Nephron (organoid): ENCODE data around the gene SLC6A6.

Experiments
- H3K27ac Mint-ChIP-seq, 3 experiments: 2 replicates each; pipeline ENCODE4 v1.8.0; 2020; ENCODE audit warnings: mixed read lengths in 3 of 3, mild to moderate bottlenecking in 2 of 3, moderate library complexity in 1 of 3
- H3K27me3 Mint-ChIP-seq: 2 replicates; pipeline ENCODE4 v1.8.0; 2021; ENCODE audit warnings: low read depth, mild to moderate bottlenecking, moderate library complexity, mixed read lengths
- H3K36me3 Mint-ChIP-seq: 2 replicates; pipeline ENCODE4 v1.8.0; 2020; ENCODE audit warnings: low read depth, mixed read lengths
- H3K4me1 Mint-ChIP-seq: 2 replicates; pipeline ENCODE4 v1.8.0; 2020; ENCODE audit warnings: mixed read lengths
- H3K4me3 Mint-ChIP-seq, 3 experiments: 2 replicates each; pipeline ENCODE4 v1.8.0; 2020; ENCODE audit warnings: mild to moderate bottlenecking in 3 of 3, mixed read lengths in 3 of 3, moderate library complexity in 2 of 3
- H3K9me3 Mint-ChIP-seq: 2 replicates; pipeline ENCODE4 v1.8.0; 2020; ENCODE audit warnings: mixed read lengths
- TF ChIP-seq, protein P1 (sequence below), 3 experiments: fragments of 200-600 bp; sonication (generic); IDR thresholded peaks; one replicate each; pipeline ENCODE4 v1.5.0; 2021; ENCODE audit warnings: antibody characterized with exemption in 3 of 3; ENCODE audit not compliant: unreplicated experiment in 3 of 3

Gene SLC6A6

DNA sequence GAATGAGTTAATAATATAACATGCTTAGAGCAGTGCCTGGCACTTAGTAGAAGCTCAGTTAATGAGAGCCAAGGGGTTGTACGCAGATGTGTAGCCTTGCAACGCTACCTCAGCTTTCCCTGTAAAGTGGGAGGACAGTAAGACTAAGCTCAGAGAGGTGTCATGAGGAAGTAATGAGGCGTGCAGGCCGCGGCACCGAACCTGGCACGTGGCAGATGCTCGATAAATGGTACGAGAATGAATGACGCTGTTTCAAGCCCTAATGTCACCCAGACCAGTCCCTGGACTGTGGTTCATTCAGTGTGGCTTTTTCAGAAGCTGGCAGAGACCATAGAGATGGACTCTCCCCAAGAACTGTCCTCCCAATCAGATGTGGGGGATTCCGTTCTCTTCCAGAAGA lies 116.5 kb downstream of the SLC6A6 start:
- Mint-ChIP-seq H3K4me3 (no peak overlapping the region), H3K9me3 (no peaks in the 10 kb centered on the region), H3K36me3 (no peaks in the 10 kb centered on the region), H3K27me3 (peaks cover 8% of the 10 kb centered on the region), H3K4me1 (peaks cover 20% of the 10 kb centered on the region), H3K27ac (no peak overlapping the region)
- TF ChIP-seq, protein P1, sequence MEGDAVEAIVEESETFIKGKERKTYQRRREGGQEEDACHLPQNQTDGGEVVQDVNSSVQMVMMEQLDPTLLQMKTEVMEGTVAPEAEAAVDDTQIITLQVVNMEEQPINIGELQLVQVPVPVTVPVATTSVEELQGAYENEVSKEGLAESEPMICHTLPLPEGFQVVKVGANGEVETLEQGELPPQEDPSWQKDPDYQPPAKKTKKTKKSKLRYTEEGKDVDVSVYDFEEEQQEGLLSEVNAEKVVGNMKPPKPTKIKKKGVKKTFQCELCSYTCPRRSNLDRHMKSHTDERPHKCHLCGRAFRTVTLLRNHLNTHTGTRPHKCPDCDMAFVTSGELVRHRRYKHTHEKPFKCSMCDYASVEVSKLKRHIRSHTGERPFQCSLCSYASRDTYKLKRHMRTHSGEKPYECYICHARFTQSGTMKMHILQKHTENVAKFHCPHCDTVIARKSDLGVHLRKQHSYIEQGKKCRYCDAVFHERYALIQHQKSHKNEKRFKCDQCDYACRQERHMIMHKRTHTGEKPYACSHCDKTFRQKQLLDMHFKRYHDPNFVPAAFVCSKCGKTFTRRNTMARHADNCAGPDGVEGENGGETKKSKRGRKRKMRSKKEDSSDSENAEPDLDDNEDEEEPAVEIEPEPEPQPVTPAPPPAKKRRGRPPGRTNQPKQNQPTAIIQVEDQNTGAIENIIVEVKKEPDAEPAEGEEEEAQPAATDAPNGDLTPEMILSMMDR (IDR thresholded peaks at IDR 0.05; ENCODE audit: unreplicated experiment in 3 of 3): no peak

DNA sequence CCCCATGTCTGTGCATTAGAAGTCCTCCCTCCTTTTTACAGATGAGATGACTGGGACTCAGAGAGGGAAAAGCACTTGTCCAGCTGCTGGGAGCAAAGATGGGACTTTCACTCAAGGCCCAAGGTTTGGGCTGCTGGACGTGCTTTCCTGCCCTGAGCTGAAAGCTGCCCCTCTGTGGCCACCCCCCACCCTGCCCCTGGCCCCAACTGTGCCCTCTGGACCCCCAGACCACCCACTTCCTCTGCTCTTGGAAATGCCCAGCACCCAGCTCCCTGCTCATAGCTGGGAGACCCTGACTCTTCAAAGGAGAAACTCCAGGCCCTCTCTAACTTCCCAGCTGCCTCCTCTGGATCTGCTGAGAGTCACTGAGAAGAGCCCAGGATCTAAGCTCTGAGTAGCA lies 117.0 kb downstream of the SLC6A6 start:
- no peaks in the 10 kb centered on the region for H3K36me3 Mint-ChIP-seq
- peaks cover 8% of the 10 kb centered on the region for H3K27me3 Mint-ChIP-seq
- H3K4me3 Mint-ChIP-seq: no peak overlapping the region
- no peak overlapping the region for H3K27ac Mint-ChIP-seq
- no peaks in the 10 kb centered on the region for H3K9me3 Mint-ChIP-seq
- peaks cover 25% of the 10 kb centered on the region for H3K4me1 Mint-ChIP-seq
- TF ChIP-seq, protein P1 (IDR thresholded peaks at IDR 0.05; ENCODE audit: unreplicated experiment in 3 of 3): no peak

DNA sequence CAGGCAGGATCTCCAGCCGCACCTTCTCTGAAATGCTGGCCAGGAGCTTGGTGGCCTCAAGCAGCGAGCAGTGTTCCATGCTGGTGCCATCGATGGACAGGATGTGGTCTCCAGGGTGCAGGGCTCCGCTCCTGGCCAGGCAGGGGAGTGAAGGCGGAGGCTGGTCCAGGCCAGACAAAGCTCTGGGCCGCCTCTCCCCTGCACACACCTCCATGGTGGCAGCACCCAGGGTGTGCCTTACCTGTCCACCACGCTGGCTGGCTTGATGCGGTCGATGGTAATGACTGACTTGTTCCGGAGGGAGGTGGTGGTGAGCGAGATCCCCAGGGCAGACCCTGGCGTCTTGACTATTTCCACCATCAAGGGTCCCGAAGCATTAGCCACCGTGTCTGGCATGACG lies 117.7 kb downstream of the SLC6A6 start:
- TF ChIP-seq, protein P1 (IDR thresholded peaks at IDR 0.05; ENCODE audit: unreplicated experiment in 3 of 3): no peak
- H3K4me1 Mint-ChIP-seq: peaks cover 31% of the 10 kb centered on the region
- H3K27me3 Mint-ChIP-seq: peaks cover 8% of the 10 kb centered on the region
- H3K4me3 Mint-ChIP-seq: peak overlapping the region in 2 of 3 experiments; percentile 5 to 23
- no peaks in the 10 kb centered on the region for H3K9me3 Mint-ChIP-seq
- no peaks in the 10 kb centered on the region for H3K36me3 Mint-ChIP-seq
- H3K27ac Mint-ChIP-seq: no peak overlapping the region

DNA sequence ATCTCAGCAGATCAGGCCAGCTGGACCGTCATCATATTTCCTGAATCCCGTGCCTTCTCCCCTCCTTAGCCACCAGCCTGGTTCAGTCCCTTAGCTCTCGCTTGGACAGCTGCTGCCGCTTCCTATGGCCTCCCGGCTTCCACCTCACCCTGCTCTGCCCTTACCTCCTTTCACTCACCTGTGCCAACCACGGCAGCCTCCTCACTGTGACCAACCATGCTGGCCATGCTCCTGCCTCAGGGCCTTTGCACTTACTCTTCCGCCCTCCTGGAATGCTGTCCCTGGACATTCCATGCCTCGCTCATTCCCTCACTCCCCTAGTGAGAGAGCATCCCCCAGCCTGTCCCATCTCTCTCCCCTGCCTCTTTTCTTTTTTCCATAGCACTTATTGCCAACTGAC lies 118.6 kb downstream of the SLC6A6 start:
- TF ChIP-seq, protein P1 (IDR thresholded peaks at IDR 0.05; ENCODE audit: unreplicated experiment in 3 of 3): no peak
- Mint-ChIP-seq H3K36me3 (no peaks in the 10 kb centered on the region), H3K9me3 (no peaks in the 10 kb centered on the region), H3K27ac (peak overlapping the region in 1 of 3 experiments; percentile 3), H3K4me1 (peaks cover 34% of the 10 kb centered on the region), H3K4me3 (peak overlapping the region in 2 of 3 experiments; percentile 23 to 32), H3K27me3 (peaks cover 8% of the 10 kb centered on the region)

DNA sequence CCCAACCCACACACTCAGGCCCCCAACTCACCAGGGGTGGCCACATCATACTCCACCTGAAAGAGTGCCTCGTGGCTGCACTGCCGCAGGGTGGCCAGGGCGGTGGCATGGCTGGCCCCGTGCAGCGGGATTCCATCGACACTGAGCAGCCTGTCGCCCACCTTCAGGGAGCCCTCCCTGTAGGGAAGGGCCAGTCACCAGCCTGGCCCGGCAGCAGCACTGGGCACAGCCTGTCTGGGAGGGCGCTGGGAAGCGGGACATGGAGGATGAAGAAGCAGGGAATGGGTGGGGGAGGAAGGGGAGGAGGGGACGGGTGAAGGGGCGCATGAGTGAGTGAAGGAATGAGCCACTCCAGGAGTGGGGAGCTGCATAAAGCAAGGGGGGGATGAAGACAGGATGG lies 119.2 kb downstream of the SLC6A6 start:
- H3K4me1 Mint-ChIP-seq: peaks cover 40% of the 10 kb centered on the region
- H3K27ac Mint-ChIP-seq: no peak overlapping the region
- TF ChIP-seq, protein P1 (IDR thresholded peaks at IDR 0.05; ENCODE audit: unreplicated experiment in 3 of 3): no peak
- no peaks in the 10 kb centered on the region for H3K36me3 Mint-ChIP-seq
- no peaks in the 10 kb centered on the region for H3K9me3 Mint-ChIP-seq
- peaks cover 8% of the 10 kb centered on the region for H3K27me3 Mint-ChIP-seq
- H3K4me3 Mint-ChIP-seq: peak overlapping the region in 1 of 3 experiments; percentile 23

DNA sequence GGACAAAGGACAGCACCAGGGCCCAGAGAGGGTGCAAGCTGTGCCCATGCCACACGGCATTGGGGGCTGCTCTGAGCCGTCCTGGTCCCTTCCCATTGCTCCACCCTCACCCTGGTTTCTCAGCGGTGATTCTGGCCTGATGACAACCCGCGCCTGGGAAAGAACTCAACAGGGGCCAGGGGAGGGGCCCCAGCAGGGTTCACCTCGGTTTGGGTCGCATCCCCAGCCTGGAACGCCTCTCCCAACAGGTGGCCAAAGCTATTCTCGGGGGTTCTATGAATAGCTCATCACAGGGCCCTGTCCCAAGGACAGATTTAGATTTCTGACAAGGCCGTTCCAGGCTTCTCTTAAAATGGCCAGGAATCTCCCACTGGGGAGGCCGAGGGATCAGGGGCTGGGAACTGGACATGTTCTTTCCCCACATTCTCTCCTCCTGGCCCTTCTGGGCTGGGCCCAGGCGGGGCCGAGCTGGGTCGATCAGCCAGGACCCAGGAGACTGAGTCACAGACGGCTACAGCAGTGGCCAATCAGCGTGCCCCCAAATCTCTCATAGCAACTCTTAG lies 119.8 kb downstream of the SLC6A6 start:
- peaks cover 42% of the 10 kb centered on the region for H3K4me1 Mint-ChIP-seq
- peak overlapping the region in 2 of 3 experiments; percentile 50 to 66 for H3K4me3 Mint-ChIP-seq
- TF ChIP-seq, protein P1 (IDR thresholded peaks at IDR 0.05; ENCODE audit: unreplicated experiment in 3 of 3): no peak
- peaks cover 8% of the 10 kb centered on the region for H3K27me3 Mint-ChIP-seq
- H3K27ac Mint-ChIP-seq: no peak overlapping the region
- H3K36me3 Mint-ChIP-seq: no peaks in the 10 kb centered on the region
- H3K9me3 Mint-ChIP-seq: no peaks in the 10 kb centered on the region
